Colon (tissue), 2 donors: ENCODE results near the gene QPCTL.
"Not testable (repeated sequence)": the region's sequence is repeated elsewhere in the genome, so short reads cannot be mapped to it uniquely, and the experiment has no call there.

Experiments used
- FAIRE-seq: peaks from 2 replicates; lab custom pipeline; 2012; peaks lifted over from hg19 to GRCh38; lab: Jason Lieb, UNC
- donor health status: control.
- donor health status: control.

Gene QPCTL

DNA sequence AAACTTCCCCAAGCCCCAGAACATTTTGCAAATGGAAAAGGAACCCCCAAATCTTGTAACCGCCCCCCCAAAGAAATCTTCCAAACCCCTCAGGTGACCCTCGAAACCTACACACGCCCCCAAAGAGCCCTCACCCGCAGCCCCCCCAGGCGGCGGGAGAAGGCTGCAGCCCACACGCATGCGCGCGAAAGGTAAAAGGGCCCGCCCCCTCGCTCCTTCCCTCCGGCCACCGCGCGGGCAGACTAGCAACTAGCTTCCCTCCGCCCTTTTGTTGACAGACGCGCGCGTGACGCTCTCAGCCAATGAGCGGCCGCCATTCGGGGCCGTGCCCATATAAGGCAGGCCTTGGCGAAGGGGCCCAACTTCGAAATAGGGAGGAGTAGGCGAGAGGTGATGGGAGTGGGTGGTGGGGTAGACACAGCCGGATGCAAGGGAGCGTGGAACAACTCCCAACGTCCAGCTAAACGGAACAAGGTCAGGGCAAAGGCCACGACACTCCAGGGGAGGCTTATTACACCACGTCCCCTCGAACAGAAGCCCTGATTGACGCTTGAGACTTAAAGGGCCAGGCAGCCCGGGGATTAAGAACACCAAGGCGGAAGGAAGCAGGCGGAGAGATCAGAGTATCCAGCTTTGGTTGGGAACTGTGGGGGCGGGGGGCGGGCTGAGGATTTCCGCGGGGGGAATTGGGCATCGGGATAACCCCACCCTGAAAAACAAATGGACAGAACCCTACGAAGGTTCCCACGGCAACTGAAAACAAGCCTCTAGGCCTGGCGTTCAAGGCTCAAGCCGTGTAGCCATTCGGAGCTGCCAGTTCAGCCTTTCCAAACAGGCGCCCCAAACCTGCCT lies 24.9 kb downstream of the QPCTL start:
- FAIRE-seq, result peak; percentile 91

DNA sequence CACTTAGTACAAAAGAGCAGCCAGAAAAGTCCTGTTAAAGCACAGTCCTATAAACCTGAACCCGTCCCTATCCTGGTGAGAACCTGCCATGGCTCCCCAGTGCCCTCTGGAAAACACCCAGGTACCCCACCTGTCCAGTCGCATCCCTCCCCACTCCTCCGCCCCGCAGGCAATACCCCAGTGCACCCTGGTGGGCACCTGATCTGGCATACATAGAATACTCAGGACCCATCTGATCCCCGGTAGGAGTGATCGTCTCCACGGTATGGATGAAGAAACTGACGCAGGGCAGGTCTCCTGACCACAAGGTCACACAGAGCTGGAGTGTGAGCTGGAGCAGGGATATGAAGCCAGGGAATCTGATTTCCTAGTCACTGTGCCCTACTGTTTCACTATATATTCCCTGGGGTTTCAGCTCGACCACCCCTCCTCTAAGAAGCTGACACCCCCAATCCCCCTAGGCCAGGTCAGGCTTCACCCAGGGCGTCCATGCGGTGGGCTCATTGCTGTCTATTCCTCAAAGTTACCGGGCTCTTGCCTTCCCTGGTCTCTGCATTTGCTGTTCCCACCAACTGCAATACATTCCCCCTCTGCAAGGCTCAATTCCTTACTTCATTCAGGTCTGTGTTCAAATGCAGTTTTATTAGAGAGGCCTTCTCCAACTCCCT lies 25.7 kb downstream of the QPCTL start:
- FAIRE-seq, result no peak

DNA sequence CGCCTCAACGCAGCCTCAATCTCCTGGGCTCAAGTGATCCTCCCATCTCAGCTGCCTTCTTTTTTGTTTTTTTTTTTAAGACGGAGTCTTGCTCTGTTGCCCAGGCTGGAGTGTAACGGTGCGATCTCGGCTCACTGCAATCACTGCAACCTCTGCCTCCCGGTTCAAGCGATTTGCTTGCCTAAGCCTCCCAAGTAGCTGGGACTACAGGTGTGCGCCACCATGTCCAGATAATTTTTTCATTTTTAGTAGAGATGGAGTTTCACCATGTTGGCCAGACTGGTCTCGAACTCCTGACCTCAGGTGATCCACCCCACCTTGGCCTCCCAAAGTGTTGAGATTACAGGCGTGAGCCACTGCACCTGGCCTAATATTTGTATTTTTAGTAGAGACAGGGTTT lies 27.6 kb downstream of the QPCTL start:
- FAIRE-seq, result not testable (repeated sequence)

DNA sequence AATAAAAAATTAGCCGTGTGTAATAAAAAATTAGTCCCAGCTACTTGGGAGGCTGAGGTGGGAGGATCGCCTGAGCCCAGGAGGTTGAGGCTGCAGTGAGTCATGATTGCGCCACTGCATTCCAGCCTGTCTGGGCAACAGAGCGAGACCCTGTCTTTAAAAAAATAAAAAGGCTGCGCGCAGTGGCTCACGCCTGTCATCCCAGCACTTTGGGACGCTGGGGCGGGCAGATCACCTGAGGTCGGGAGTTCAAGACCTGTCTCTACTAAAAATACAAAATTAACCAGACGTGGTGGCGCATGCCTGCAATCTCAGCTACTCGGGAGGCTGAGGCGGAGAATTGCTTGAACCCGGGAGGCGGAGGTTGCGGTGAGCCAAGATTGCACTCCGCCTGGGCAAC lies 36.2 kb downstream of the QPCTL start:
- FAIRE-seq, result not testable (repeated sequence)

DNA sequence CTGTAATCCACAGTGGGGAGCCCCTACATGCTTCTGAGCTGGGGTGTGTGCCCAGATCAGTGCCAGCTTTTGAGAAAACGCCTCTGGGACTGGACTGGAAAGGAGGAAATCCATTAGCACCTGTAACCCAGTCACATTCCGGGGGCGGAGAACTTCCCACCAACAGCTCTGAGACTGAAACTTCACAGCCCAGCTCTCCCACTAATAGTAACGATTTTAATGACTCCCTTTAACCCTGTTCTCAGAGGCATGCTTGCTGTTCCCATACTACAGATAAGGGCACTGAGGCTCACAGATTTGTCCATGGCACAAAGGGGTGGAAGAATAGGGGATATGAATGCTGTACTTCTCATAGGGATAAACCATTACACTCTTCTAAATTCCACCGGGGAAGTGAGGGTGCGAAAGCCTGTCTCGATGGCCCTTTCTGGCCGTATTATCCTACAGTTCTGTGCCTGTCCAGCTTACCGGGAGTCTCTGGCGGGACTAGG lies 37.4 kb downstream of the QPCTL start:
- FAIRE-seq, result no peak

DNA sequence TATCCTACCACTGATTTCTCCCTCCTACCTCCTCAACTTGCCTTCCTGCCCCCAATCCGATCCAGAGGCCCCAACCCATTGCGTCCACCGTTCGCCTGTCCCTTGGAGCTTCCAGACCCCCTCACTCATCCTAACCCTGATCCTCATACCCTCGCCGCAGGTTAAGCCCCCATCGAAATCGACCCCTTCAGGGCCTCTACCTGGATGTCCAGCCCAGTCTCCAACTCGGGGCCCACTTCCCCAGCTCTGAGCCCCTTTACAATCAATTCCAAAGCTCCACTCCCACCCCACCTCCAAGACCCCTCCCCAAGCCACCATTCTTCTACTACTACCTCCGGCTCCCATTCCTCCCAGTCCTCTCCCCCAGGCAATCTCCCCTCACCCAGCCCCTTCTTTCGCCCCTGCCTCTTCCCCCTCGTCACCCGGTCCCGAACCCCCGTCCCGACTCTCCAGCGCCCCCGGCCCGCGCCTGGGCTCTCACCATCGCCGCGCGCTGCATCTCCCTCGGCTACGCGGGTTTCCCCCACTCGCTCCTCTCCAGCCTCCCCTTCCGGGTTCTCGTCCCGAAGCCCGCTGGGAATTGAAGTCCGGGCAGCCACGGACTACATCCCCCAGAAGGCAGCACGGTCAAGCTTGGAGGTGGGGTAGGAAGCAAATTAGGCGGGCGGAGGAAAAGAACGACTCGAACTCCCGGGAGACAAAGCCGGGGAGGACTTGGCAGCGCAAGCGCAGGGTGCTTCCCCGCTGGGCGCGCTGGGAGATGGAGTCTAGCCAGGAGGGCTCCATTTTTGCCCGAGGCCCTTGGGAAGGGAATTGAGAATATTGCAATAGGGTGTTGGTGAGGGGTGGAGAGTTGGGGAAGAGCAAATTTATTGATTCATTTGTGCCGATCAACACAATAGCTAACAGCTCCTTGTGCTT lies 38.2 kb downstream of the QPCTL start, which contains the start of gene FBXO46:
TSS of gene FBXO46 (minus strand) at position 529 of the 921 bp plus-strand sequence. CDS start 17,401 bp downstream, outside the sequence.
- peak; percentile 47 for FAIRE-seq

DNA sequence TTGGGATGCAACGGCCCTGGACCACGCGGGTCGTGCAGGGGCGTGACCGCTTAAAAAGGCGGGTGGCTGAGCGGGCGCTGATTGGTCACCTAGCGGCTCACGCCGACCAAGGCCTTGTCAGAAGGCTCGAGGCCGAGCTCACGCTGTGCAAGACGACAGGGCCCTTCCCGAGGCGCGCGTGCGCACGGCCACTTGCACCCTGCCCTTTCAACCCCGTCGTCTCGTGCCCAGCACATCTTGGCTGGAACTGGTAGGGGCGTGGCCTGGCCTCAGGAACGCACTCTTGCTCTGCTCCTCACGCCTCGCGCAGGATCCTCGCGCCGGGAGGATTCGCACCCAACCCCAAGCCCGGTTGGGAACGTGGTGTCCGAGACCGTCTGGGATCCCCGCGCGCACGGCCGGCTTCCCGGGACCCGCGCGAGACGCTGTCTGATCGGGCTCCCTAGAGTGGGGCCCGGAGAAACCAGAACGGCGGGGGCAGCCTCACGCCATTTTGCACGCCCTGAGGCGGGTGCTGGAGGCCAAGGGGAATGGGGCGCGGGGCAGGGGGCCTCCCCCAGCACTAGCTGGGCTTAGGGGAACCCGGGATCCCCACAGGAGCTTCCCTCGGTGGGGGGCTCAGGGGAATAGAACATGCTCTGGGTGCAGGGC lies 40.8 kb downstream of the QPCTL start, which contains the start of gene MEIOSIN:
TSS of gene MEIOSIN (plus strand) at position 280 of the 651 bp plus-strand sequence. CDS start 1,938 bp downstream, outside the sequence.
- no peak for FAIRE-seq

DNA sequence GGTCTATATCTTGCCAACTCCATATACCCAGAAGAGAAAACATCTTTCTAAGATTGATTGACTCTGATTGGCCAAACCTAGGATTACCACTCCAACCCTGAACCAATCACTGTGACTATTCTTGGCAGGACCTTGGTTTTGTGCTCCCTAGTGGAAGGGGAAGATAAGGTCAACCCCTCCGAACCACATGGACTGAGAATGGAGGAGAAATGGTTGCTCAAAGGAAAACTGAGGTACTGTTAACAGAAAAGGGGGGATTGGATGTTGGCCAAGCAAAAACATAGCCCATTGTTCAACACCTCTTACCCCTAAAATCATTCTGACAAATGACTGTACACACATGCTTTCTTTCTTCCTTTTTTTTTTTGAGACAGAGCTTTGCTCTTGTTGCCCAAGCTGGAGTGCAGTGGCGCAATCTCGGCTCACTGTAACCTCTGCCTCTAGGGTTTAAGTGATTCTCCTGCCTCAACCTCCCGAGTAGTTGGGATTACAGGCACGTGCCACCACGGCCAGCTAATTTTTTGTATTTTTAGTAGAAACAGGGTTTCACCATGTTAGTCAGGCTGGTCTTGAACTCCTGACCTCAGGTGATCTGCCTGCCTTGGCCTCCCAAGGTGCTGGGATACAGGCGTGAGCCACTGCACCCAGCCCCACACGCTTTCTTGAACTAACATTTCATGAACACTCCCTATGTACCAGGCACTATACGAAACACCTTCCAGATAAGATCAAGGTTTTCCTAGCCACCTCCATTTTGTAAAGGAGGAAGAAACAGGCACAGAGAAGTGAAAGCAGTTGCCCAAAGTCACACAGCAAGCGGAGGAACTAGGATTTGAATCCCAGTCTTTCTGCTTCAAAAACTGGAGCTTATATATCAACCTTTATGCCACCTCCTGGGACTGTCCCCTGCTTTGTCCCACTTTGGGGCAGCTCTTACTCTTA lies 47.3 kb downstream of the QPCTL start:
- no peak for FAIRE-seq

DNA sequence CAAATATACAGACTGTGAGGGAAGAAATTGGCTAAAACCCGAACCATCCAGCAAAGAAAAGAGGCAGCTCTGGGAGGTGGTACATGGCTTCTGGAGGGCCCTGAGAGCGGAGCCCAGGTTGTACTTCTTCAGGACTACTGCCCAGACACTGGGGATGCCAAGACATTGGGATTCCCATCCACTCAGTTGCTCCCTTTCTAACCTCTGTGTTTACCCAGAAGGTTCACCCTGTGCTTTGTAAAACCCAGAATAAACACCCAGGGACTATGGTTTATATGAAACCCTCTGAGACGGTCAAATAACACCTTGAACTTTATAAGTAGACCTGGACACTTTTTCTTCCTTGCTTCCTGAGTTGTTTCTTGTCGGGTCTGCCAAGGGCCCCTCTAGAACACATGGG lies 50.5 kb downstream of the QPCTL start:
- FAIRE-seq, result no peak

DNA sequence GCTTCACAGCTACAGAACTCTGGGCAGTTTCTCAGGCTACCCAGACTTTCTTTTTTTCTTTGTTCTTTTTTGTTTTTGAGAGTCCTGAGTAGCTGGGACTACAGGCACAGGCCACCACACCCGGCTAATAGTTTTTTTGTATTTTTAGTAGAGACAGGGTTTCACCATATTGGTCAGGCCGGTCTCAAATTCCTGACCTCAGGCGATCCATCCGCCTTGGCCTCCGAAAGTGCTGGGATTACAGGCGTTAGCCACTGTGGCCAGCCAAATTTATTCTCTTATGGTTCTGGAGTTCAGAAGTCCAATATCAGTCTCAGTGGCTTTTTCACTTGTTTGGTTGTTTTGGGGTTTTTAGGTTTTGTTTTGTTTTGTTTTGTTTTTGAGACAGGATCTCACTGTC lies 53.1 kb downstream of the QPCTL start:
- FAIRE-seq, result no peak

DNA sequence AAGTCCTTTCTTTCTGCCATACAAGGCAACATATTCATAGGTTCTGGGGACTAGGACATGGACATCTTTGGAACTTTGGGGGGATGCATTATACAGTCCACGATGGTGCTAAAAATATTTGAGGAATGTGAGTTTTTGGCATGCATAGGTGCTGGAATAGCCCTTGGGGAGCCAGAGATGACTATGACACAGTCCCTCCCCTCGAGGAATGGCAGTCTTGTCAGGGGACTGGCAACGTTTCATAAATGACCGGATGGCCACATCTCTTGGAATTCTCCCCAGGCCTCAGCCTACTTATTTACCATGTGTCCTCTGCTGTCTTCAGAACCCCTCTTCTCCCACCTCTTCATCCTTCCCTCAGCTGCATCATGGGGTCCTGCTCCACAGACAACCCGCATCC lies 54.4 kb downstream of the QPCTL start:
- no peak for FAIRE-seq

DNA sequence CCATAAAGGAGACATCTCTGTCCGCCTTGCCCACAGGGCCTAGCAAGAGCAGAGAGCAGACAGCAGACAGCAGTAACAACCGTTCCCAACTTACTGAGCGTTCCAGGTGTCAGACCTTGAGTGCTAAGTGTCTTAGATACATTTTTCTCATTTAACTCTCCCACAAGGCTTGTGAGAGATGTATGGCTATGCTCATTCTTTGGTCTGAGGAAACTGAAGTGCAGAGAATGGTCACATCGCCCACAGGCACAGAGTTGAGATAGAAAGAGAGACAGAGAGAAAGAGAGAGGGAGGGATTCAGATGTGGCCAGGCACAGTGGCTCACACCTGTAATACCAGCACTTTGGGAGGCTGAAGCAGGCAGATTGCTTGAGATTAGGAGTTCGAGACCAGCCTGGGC lies 55.0 kb downstream of the QPCTL start:
- no peak for FAIRE-seq

DNA sequence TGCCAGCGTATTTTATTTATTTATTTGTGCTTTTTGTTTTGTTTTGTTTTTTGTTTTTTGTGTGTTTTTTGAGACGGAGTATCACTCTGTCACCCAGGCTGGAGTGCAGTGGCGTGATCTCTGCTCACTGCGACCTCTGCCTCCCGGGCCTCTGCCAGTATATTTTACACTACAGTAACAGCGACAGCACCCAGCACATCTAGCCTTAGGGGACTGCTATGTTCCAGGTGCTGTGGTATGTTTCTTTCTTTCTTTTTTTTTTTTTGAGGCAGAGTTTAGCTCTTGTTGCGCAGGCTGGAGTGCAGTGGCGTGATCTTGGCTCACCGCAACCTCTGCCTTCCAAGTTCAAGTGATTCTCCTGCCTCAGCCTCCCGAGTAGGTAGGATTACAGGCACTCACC lies 59.0 kb downstream of the QPCTL start:
- not testable (repeated sequence) for FAIRE-seq

DNA sequence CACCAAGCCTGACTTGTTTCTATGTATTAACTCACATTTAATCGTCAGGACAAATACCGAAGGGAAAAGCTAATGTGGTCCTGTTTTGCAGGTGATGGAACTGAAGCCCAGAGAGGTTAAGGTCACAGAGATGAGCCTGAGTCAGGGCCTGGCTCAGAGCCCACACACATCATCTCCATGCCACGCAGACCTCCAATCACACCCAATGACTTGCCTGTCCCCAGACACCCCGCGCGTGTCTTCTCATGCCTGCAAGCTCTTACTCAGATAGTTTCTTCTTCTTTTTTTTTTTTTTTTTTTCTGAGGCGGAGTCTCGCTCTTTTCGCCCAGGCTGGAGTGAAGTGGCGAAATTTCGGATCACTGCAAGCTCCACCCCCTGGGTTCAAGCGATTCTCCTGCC lies 60.2 kb downstream of the QPCTL start:
- FAIRE-seq, result no peak

DNA sequence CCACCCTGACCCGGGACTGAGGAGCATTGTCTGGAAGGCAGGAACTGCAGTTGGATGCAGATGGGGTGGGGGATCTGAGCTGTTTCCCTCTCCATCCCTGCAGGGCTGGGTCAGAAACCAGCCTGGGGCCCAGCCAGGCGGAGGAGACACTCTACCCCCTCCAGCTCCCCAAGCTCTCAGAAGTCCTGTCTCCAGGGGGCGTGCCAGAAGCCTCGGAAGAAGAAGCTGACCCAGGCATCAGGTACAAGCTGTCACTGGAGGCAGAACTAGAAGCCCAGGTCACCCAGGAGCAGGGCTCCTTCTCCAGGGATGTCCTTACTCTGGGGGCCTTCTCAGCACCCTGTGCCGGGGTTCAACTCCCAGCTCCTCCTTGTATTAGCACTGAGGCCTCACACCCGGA lies 61.1 kb downstream of the QPCTL start:
- FAIRE-seq, result no peak
